HAP-1 (cell line): ENCODE measurements around the gene RASAL1.

ENCODE experiments used
- DNase-seq, 2 experiments: peaks; one replicate each; pipeline ENCODE4 v3.0.0-alpha.2; 2016 to 2020; ENCODE audit warnings: low spot score in 2 of 2
- H3K27me3 ChIP-seq: fragments of 250-450 bp; sonication (Bioruptor Pico); 2 replicates; pipeline ENCODE4 v1.5.1; 2020; ENCODE audit warnings: low read depth, mild to moderate bottlenecking, moderate library complexity
- H3K36me3 ChIP-seq: fragments of 250-450 bp; sonication (Bioruptor Pico); replicated peaks from 2 replicates; pipeline ENCODE4 v1.5.1; 2020; ENCODE audit warnings: mild to moderate bottlenecking
- H3K4me1 ChIP-seq: fragments of 250-450 bp; sonication (Bioruptor Pico); 2 replicates; pipeline ENCODE4 v1.5.1; 2020; ENCODE audit warnings: mild to moderate bottlenecking
- H3K4me3 ChIP-seq: fragments of 250-450 bp; sonication (Bioruptor Pico); 2 replicates; pipeline ENCODE4 v1.5.1; 2020; ENCODE audit warnings: mild to moderate bottlenecking, moderate library complexity
- H3K9me3 ChIP-seq: fragments of 250-450 bp; sonication (Bioruptor Pico); 2 replicates; pipeline ENCODE4 v1.5.1; 2020; ENCODE audit warnings: mild to moderate bottlenecking, moderate library complexity
- in situ Hi-C: fragments of 300-500 bp; cut with MboI; formaldehyde crosslinking; loops from 3 replicates; pipeline ENCODE4 v1.14.3; 2020; ENCODE audit warnings: low sequenced_read_pairs, inconsistent platforms, mixed read lengths

The RASAL1 gene

DNA sequence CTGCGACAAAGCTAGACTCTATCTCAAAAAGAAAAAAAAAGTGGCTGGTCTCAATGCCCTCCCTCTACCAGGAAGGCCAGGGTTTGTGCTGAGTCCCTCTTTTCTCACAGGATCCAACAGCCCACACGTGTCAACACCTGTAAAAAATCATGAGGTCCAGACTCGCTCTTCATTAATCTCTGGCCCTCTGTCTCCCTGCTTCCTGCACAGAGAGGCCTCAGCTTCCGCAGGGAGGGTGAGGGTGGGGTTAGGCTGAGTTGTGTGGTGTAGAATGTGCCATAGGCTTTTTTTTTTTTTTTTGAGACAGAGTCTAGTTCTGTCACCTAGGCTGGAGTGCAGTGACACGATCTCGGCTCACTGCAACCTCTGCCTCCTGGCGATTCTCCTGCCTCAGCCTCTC, 20.1 kb upstream of the RASAL1 start:
- no peaks in the 10 kb centered on the region for H3K27me3 ChIP-seq
- H3K4me3 ChIP-seq = no peak overlapping the region
- H3K4me1 ChIP-seq = peaks cover 5% of the 10 kb centered on the region
- H3K36me3 ChIP-seq = peaks cover 29% of the 10 kb centered on the region
- no peak for DNase-seq
- H3K9me3 ChIP-seq = no peaks in the 10 kb centered on the region
- in situ Hi-C loops = no loop called here

DNA sequence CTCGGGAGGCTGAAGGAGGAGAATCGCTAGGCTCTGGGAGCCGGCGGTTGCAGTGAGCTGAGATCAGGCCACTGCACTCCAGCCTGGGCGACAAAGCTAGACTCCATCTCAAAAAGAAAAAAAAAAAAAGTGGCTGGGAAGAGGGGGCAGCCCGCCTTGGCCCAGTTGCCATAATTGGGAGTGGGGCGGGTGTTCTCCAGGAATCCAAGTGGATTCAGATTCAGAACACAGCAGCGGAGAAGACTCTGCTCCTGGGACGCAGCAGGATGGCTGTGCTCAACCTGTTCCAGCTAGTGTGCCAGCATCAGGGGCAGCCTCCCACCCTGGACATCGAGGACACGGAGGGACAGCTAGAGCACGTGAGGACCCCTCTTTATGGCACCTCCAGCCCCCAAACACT, 19.5 kb upstream of the RASAL1 start:
- no peak overlapping the region for H3K4me3 ChIP-seq
- DNase-seq = no peak
- no peaks in the 10 kb centered on the region for H3K27me3 ChIP-seq
- in situ Hi-C loops = no loop called here
- peaks cover 5% of the 10 kb centered on the region for H3K4me1 ChIP-seq
- H3K9me3 ChIP-seq = no peaks in the 10 kb centered on the region
- peaks cover 24% of the 10 kb centered on the region for H3K36me3 ChIP-seq

DNA sequence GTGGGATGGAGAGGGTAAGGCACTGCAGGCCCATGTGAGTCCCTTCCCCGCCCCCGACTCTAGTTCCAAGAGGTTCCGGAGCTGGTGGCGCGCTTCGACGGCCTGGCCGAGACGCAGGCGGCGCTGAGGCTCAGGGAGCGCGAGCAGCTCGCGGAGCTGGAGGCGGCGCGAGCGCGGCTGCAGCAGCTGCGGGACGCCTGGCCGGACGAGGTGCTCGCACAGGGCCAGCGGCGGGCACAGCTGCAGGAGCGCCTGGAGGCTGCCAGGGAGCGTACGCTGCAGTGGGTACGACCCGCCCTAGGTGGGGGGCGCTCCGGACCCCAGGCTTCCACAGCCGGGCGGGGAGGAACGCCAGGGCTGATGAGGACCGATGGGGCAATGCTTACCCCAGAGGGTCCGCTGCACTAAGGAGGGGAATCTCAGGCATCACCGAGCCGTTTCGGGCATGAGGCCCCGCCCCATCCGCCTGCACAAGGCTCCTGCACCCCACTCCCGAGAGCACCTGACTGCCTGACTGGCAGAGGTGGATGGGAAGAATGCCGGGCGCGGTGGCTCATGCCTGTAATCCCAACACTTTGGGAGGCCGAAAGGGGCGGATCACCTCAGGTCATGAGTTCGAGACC, 18.9 kb upstream of the RASAL1 start:
- H3K4me1 ChIP-seq = peaks cover 11% of the 10 kb centered on the region
- in situ Hi-C loops = no loop called here
- no peaks in the 10 kb centered on the region for H3K9me3 ChIP-seq
- DNase-seq = no peak
- peaks cover 18% of the 10 kb centered on the region for H3K36me3 ChIP-seq
- no peak overlapping the region for H3K4me3 ChIP-seq
- no peaks in the 10 kb centered on the region for H3K27me3 ChIP-seq

DNA sequence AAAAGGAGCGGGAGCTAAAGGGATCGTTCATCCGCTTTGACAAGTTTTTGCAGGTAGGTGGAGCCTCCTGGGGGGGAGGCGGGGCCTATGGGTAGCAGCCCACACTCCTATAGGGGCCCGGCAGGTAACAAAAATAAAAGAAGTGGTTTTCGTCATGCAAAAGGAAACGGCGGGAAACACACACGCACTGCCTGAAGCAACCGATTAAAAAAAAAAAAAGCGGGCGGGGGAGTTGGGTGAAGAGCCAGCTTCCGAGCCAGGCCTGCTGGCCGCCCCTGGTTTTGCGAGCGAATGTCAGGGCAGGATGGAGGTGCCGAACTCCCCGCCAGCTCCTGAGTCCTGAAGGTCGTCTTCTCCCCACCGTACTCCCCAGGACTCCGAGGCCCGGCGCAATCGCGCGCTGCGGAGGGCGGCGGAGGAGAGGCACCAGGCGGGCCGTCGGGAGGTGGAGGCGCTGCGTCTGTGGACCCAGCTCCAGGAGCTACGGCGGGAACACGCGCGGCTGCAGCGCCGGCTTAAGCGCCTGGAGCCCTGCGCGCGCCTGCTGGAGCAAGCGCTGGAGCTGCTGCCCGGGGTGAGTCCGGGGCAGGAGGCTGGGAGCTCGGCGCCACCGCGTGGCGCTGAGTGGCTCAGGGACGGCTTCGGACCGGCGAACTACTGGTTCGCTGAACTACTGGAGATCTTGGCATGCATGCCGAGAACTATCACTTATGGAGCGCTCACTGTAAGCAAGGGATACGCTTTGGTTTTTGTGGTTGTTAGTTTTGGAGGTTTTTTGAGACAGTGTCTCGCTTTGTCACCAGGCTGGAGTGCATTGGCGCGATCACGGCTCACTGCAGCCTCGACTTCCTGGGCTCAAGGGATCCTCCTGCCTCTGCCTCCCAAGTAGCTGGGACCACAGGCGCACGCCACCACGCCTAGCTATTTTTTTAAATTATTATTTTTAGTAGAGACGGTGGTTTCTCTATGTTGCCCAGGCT, 17.6 kb upstream of the RASAL1 start:
- Histone ChIP-seq H3K9me3 (no peaks in the 10 kb centered on the region), H3K36me3 (peaks cover 4% of the 10 kb centered on the region), H3K4me3 (peak overlapping the region; percentile 38), H3K27me3 (no peaks in the 10 kb centered on the region), H3K4me1 (peaks cover 16% of the 10 kb centered on the region)
- peak; percentile 61 to 77 for DNase-seq
- in situ Hi-C loops = no loop called here

DNA sequence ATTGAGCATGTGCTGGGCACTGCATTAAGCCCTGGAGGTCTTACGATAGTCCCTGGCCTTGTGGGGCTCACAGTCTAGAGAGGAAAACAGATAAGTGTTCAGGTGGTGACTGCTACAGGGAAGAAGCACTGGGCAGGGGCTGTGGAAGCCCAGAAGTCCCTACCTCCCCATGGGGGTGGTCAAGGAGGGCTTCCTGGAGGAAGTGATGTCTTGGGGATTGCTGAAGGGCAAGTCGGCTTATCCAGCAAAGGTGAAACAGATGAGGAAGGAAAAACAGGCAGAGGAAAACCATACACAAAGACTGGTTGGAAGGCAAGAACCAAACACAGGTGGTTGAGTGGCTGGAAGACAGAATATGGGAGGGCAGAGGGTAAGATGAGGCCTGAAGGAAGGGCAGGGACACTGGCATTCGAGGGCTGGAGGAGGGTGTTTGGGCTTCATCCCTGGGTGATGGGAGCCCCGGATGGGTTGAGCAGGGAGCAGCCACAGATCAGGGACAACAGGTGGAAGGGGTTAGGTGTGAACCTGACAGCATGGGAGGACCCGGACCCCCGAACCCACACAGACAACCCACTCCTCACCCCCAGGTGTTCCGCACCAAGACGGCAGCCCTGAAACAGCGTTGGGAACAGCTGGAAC, 16.8 kb upstream of the RASAL1 start:
- in situ Hi-C loops = no loop called here

DNA sequence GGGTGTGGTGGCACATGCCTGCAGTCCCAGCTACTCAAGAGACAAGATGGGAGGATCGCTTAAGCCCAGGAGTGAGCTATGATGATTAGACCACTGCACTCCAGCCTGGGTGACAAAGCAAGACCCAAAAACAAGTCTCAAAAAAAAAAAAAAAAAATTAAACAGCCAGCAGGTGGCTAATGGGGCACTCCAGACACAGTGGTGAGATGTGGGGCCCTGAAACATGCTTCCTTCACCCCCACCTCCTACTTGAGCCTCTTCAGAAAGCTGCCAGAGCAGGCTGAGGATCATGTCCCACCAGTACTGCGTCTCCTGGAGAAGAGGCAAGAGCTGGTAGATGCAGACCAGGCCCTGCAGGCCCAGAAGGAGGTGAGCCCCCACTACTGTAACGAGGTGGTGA, 16.1 kb upstream of the RASAL1 start:
- H3K9me3 ChIP-seq = no peaks in the 10 kb centered on the region
- no peaks in the 10 kb centered on the region for H3K27me3 ChIP-seq
- no peak overlapping the region for H3K4me3 ChIP-seq
- H3K4me1 ChIP-seq = peaks cover 16% of the 10 kb centered on the region
- in situ Hi-C loops = no loop called here
- no peak for DNase-seq
- no peaks in the 10 kb centered on the region; the same call in 1 of the 2 replicates for H3K36me3 ChIP-seq

More for the DNA sequence above, 16.8 kb upstream of the RASAL1 start:
- H3K4me3 ChIP-seq = peak overlapping the region; percentile 38
- no peaks in the 10 kb centered on the region; the same call in none of the 2 replicates for H3K36me3 ChIP-seq
- no peaks in the 10 kb centered on the region for H3K9me3 ChIP-seq
- peaks cover 16% of the 10 kb centered on the region for H3K4me1 ChIP-seq
- no peak for DNase-seq
- H3K27me3 ChIP-seq = no peaks in the 10 kb centered on the region

DNA sequence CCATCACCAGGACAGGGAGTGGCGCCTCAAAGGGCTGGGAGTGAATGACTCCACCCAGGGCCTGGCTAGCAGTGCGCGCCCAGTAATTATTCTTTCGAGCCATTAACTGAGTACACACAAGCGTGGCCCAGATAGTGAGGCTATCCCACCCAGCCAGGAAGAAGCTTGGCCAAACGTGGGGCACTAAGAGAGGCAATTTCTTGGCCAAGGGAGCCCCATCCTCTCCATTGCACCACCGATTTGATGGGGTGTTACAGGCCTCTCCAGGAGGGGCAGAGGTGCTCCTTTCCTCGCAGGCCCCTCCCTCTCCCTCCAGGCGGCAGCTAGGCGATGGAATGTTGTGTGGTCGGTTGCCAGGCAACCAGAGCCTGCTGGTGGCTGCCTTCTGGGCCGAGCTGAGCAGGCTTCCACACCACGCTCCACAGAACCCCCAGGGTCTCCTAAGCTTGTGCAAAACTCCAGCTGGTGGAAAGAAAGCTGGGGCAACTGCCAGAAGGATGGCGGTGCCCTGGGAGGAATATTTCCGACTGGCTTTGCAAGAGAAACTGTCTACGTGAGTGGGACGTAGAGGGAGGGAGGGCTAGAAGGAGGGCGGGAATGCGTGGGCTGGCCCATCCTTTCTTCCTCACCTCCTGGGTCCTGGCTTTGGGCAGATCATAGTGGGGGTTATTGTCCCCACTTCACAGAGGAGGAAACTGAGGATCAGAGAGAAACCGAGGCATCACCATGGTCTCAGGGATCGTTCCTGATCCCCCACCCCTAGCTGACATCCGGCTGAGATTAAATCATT, 14.0 kb upstream of the RASAL1 start, which contains the start of gene CFAP73:
TSS of gene CFAP73 (plus strand) at position 364 of the 790 bp plus-strand sequence. CDS start at position 498, 134 bp downstream.
- Histone ChIP-seq H3K4me1 (peaks cover 16% of the 10 kb centered on the region), H3K4me3 (no peak within 1 kb of the TSS), H3K36me3 (no peaks in the 10 kb centered on the region), H3K9me3 (no peaks in the 10 kb centered on the region), H3K27me3 (no peaks in the 10 kb centered on the region)
- peak; percentile 81 to 92 for DNase-seq
- in situ Hi-C loops = no loop called here

DNA sequence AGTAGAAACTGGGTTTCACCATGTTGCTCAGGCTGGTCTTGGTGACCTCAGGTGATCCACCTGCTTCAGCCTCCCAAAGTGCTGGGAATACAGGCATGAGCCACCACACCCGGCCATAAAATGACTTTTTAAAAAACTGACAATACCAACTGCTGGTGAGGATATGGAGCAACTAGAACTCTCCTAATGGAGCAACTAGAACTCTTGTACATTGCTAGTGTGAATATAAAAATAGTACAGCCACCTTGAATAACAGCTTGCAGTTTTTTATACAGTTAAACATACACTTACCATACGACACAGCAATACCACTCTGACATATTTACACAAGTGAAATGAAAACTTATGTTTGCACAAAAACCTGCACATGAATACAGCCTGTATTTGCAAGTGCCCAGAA, 11.4 kb upstream of the RASAL1 start:
- in situ Hi-C loops = no loop called here
- Histone ChIP-seq H3K27me3 (no peaks in the 10 kb centered on the region), H3K9me3 (no peaks in the 10 kb centered on the region), H3K36me3 (no peaks in the 10 kb centered on the region), H3K4me3 (no peak overlapping the region), H3K4me1 (peaks cover 11% of the 10 kb centered on the region)
- no peak for DNase-seq

DNA sequence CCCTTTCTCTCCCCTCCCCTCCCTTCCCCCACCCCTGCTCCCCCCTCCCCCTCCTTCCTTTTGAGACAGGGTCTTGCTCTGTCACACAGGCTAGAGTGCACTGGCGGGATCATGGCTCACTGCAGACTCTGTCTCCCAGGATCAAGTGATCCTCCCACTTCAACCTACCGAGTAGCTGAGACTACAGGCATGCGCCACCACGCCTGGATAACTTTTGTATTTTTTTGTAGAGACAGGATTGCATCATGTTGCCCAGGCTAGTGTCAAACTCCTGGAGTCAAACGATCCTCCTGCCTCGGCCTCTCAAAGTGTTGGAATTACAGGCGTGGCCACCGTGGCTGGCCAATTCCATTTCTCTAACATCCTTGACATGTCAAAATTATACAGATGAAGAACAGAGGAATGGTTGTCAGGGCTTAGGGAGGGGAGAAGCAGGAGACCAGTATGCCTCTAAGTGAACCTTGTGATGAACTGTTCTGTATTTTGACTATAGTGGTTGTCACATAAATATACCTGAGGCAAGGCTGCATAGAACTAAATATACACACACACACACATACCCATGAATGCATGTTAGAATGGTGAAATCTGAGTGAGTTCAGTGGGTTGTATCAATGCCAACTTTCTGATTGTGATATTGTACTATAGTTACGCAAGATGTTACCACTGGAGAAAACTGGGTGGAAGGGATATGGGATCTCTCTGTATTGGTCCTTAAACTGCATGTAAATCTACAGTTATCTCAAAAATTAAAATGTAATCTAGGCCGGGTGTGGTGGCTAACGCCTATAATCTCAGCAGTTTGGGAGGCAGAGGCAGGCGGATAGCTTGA, 10.4 kb upstream of the RASAL1 start:
- Histone ChIP-seq H3K4me3 (no peak overlapping the region), H3K36me3 (no peaks in the 10 kb centered on the region), H3K9me3 (no peaks in the 10 kb centered on the region), H3K4me1 (peaks cover 11% of the 10 kb centered on the region), H3K27me3 (no peaks in the 10 kb centered on the region)
- no peak for DNase-seq
- in situ Hi-C loops = no loop called here

DNA sequence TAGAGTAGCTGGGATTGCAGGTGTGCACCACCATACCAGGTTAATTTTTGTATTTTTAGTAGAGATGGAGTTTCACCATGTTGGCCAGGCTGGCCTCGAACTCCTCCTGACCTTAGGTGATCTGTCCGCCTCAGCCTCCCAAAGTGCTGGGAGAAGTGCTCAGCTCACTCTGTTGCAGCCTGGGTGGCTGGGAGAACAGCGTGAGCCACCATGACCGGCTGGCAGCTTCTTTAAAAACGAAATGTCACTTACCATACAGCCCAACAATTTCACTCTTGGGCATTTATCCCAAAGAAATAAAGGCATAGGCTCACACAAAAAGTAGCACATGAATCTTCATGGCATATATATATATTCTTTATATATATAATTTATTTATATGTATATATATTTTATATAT, 9.2 kb upstream of the RASAL1 start:
- H3K4me3 ChIP-seq = no peak overlapping the region
- peaks cover 8% of the 10 kb centered on the region for H3K4me1 ChIP-seq
- no peaks in the 10 kb centered on the region for H3K9me3 ChIP-seq
- no peaks in the 10 kb centered on the region for H3K36me3 ChIP-seq
- no peak for DNase-seq
- in situ Hi-C loops = no loop called here
- H3K27me3 ChIP-seq = no peaks in the 10 kb centered on the region

DNA sequence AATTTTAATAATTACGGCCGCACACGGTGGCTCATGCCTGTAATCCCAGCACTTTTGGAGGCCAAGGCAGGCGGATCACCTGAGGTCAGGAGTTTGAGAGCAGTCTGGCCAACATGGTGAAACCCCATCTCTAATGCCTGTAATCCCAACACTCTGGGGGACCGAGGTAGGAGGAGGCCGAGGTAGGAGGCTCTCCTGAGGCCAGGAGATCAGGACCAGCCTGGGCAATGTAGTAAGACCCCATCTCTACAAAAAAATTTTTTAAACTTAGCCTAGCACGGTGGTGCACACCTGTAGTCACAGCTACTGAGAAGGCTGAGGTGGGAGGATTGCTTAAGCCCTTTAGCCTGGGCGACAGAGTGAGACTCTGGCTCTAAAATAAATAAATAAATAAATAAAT, 8.4 kb upstream of the RASAL1 start:
- Histone ChIP-seq H3K36me3 (no peaks in the 10 kb centered on the region), H3K27me3 (no peaks in the 10 kb centered on the region), H3K4me3 (no peak overlapping the region), H3K9me3 (no peaks in the 10 kb centered on the region), H3K4me1 (no peaks in the 10 kb centered on the region)
- DNase-seq = no peak
- in situ Hi-C loops = no loop called here

DNA sequence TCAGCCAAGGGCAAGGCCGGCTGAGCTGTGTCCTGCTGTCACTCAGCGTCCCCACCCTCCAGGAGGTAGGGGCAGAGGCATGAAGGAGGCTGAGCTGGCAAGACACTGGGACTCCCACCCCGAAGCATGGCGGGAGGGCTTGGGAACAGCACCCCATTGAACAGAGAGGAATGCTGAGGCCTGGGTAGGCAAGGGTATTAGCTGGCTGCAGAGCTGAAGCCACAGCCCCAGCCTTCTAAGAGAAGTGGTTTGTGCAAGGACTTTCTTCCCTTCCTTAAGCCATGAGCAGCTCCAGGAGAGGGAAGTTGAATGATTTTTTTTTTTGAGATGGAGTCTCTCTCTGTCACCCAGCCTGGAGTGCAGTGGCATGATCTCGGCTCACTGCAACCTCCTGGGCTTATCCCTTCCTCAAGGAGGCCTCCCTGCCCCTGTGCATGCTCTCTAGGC, 7.3 kb upstream of the RASAL1 start:
- in situ Hi-C loops = no loop called here
- H3K27me3 ChIP-seq = no peaks in the 10 kb centered on the region
- H3K9me3 ChIP-seq = no peaks in the 10 kb centered on the region
- H3K4me3 ChIP-seq = no peak overlapping the region
- DNase-seq = no peak
- no peaks in the 10 kb centered on the region for H3K4me1 ChIP-seq
- no peaks in the 10 kb centered on the region for H3K36me3 ChIP-seq
